PFSK-1 (cell line): ENCODE measurements around the gene IQCK.

Experiments used
- FOXP2 ChIP-seq: optimal IDR thresholded peaks from 2 replicates; pipeline ENCODE3; 2011; ENCODE audit warnings: borderline replicate concordance, control low read depth, inconsistent platforms; ENCODE audit not compliant: insufficient read depth; ENCODE audit errors: extremely low read length, extremely low read depth
- POLR2AphosphoS5 ChIP-seq: IDR thresholded peaks from 2 replicates; pipeline ENCODE4 v1.6.1; 2012; ENCODE audit warnings: low read depth, mild to moderate bottlenecking, control low read depth, low read length, moderate library complexity
- SIN3A ChIP-seq: IDR thresholded peaks from 2 replicates; pipeline ENCODE4 v1.6.1; 2012; ENCODE audit warnings: mild to moderate bottlenecking, low read length, moderate library complexity, borderline replicate concordance; ENCODE audit not compliant: insufficient read depth
- TAF1 ChIP-seq: IDR thresholded peaks from 2 replicates; pipeline ENCODE4 v1.6.1; 2012; ENCODE audit warnings: low read length, control low read depth, borderline replicate concordance; ENCODE audit not compliant: insufficient read depth
- TF ChIP-seq, protein P1 (sequence below), 2 experiments: IDR thresholded peaks; 2 replicates each; pipeline versions ENCODE4 v1.6.1 to v1.8.0; 2011 to 2012; ENCODE audit warnings: low read depth in 2 of 2, low read length in 2 of 2, control low read depth in 1 of 2, inconsistent platforms in 1 of 2, mild to moderate bottlenecking in 1 of 2, moderate library complexity in 1 of 2; ENCODE audit not compliant: insufficient read depth in 1 of 2

Gene IQCK

GRCh38 chr16:19704321-19705145 is 13.5 kb upstream of the IQCK start:
- no peak for TF ChIP-seq SIN3A
- TF ChIP-seq FOXP2 = no peak
- no peak for TF ChIP-seq POLR2AphosphoS5
- TF ChIP-seq TAF1 = no peak
- TF ChIP-seq, protein P1, sequence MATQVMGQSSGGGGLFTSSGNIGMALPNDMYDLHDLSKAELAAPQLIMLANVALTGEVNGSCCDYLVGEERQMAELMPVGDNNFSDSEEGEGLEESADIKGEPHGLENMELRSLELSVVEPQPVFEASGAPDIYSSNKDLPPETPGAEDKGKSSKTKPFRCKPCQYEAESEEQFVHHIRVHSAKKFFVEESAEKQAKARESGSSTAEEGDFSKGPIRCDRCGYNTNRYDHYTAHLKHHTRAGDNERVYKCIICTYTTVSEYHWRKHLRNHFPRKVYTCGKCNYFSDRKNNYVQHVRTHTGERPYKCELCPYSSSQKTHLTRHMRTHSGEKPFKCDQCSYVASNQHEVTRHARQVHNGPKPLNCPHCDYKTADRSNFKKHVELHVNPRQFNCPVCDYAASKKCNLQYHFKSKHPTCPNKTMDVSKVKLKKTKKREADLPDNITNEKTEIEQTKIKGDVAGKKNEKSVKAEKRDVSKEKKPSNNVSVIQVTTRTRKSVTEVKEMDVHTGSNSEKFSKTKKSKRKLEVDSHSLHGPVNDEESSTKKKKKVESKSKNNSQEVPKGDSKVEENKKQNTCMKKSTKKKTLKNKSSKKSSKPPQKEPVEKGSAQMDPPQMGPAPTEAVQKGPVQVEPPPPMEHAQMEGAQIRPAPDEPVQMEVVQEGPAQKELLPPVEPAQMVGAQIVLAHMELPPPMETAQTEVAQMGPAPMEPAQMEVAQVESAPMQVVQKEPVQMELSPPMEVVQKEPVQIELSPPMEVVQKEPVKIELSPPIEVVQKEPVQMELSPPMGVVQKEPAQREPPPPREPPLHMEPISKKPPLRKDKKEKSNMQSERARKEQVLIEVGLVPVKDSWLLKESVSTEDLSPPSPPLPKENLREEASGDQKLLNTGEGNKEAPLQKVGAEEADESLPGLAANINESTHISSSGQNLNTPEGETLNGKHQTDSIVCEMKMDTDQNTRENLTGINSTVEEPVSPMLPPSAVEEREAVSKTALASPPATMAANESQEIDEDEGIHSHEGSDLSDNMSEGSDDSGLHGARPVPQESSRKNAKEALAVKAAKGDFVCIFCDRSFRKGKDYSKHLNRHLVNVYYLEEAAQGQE (IDR thresholded peaks at IDR 0.05; ENCODE audit: insufficient read depth in 1 of 2, low read depth in 2 of 2, low read length in 2 of 2) = no peak

GRCh38 chr16:19705146-19705501 is 12.9 kb upstream of the IQCK start:
- TF ChIP-seq SIN3A = no peak

- TF ChIP-seq, protein P1 (IDR thresholded peaks at IDR 0.05; ENCODE audit: insufficient read depth in 1 of 2, low read depth in 2 of 2, low read length in 2 of 2) = no peak
- TF ChIP-seq FOXP2 = no peak
- TF ChIP-seq TAF1 = no peak
- TF ChIP-seq SIN3A = no peak
- TF ChIP-seq POLR2AphosphoS5 = no peak
Measured at GRCh38 chr16:19705843-19706242, 12.2 kb upstream of the IQCK start.

DNA sequence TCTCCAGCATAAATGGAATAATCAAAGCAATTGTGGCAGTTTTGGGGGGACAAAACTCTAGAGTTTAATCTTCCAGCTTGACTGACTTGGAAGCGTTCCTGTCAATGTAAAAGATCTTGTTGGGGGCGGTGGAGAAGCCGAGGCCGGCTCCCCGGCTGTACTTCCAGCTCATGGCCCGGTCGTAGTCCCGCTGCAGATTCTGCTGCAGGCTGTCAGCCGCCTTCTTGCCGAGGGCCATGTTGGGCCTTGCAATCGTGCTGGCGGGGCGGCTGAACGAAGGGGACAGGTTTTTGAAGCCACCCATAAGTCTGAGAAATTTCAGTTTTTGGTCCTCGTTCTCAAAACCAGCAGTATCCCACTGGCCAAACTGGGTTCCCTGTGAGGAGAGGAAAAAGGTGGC is 11.2 kb upstream of the IQCK start:
- TF ChIP-seq POLR2AphosphoS5 (no peak), TAF1 (no peak), SIN3A (no peak)
- TF ChIP-seq, protein P1 (IDR thresholded peaks at IDR 0.05; ENCODE audit: insufficient read depth in 1 of 2, low read depth in 2 of 2, low read length in 2 of 2) = no peak

DNA sequence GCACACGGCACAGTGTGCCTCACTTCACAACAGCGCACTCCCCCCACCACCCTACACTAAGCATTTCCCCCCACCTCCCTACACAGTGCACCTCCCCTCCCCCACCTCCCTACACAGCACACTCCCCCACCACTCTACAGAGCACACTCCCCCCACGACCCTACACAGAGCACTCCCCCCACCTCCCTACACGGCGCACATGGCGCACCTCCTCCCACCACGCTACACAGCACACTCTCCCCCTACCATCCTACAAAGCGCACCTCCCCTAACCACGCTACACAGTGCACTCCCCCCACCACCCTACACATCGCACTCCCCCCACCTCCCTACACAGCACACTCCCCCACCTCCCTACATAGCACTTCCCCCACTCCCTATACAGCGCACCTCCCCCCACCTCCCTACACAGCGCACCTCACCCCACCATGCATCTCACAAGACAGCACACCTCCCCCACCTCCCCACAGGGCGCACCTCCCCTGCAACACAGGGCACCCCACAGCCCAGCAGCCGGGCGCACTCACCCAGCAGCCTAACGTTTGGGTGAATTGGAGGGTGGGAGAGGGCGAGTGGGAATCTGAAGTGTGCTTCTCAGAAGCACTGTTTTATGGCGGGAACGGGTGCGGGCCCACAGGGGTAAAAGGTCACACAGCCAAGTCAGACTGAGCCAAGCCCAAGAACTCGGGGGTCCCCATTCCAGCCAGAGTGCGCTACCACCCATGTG is 10.3 kb upstream of the IQCK start:
- no peak for TF ChIP-seq POLR2AphosphoS5
- TF ChIP-seq TAF1 = no peak
- no peak for TF ChIP-seq FOXP2
- TF ChIP-seq, protein P1 (IDR thresholded peaks at IDR 0.05; ENCODE audit: insufficient read depth in 1 of 2, low read depth in 2 of 2, low read length in 2 of 2) = no peak
- TF ChIP-seq SIN3A = no peak
